SH-SY5Y (cell line): Measurements from ENCODE around the gene MAGI2.

Source experiments
- GATA2 ChIP-seq: IDR thresholded peaks from 2 replicates; pipeline ENCODE4 v1.6.1; 2011; ENCODE audit warnings: mild to moderate bottlenecking, low read depth, low read length
- GATA3 ChIP-seq: IDR thresholded peaks from 2 replicates; pipeline ENCODE4 v1.6.1; 2011; ENCODE audit warnings: low read depth, mild to moderate bottlenecking, low read length, moderate library complexity

DNA sequence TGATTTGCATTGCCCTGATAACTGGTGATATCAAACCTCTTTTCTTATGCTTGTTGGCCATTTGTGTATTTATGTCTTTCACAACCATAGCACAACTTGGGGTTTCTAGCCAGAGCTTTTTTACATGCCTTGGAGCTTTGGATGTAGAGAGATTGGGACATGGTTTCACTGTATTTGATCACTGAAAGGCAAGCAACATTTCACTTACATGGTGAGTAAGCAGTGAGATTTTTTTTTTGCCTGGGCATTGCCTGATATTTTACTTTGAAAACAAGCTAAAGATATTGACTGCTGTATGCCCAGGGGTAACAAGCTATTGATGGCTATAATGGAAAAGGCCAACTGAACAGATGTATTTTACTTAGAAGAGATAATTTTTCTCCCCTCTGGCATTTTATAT, 1395.9 kb downstream of the MAGI2 start:
- TF ChIP-seq GATA2 (no peak), GATA3 (no peak)
